IMR-90 (cell line): ENCODE measurements around the gene GPC5. TPM values are rescaled to one million over a fixed set of nuclear protein-coding genes. Genes with fewer than 3 reads are reported as not detected.

ENCODE experiments used
- ATAC-seq: fragments of 200-7000 bp; cut with Tn5 transposase; 2 replicates; pipeline ENCODE4 v1.9.1; 2020; ENCODE audit warnings: low read depth, mild to moderate bottlenecking, moderate library complexity
- BruUV-seq: library from RNA; stranded (reverse); fragments of 400-500 nt; replicated peaks from 2 replicates; lab custom pipeline; 2021; lab: Mats Ljungman, UMichigan
- CTCF ChIA-PET: fragments of 300-600 bp; formaldehyde crosslinking; extraction: SDS; loops from one replicate; lab custom pipeline; 2021; ENCODE audit warnings: antibody characterized with exemption; lab: Yijun Ruan, JAX
- POLR2A ChIA-PET: fragments of 300-600 bp; sonication (Branson Sonifier 250); formaldehyde crosslinking; loops from one replicate; lab custom pipeline; 2022; ENCODE audit warnings: antibody characterized with exemption; ENCODE audit not compliant: unreplicated experiment; lab: Charles Lee
- DNase-seq: peaks from one replicate; pipeline ENCODE4 v3.0.0; 2013
- H2AFZ ChIP-seq: replicated peaks from 2 replicates; pipeline ENCODE3; 2013; ENCODE audit warnings: low read length, mild to moderate bottlenecking; ENCODE audit not compliant: poor library complexity
- H2AK5ac ChIP-seq: 2 replicates; pipeline ENCODE4 v1.6.1; 2013; ENCODE audit warnings: low read depth, low read length, inconsistent platforms
- H2AK9ac ChIP-seq: replicated peaks from 2 replicates; pipeline ENCODE3; 2013; ENCODE audit warnings: mild to moderate bottlenecking, low read depth, low read length, moderate library complexity; ENCODE audit not compliant: poor library complexity
- H2BK120ac ChIP-seq: 2 replicates; pipeline ENCODE4 v1.6.1; 2013; ENCODE audit warnings: low read depth, low read length, inconsistent platforms
- H2BK15ac ChIP-seq: 3 replicates; pipeline ENCODE4 v1.6.1; 2013; ENCODE audit warnings: low read depth, low read length, inconsistent platforms
- H2BK20ac ChIP-seq: 2 replicates; pipeline ENCODE4 v1.6.1; 2013; ENCODE audit warnings: low read depth, mild to moderate bottlenecking, inconsistent platforms, low read length, moderate library complexity
- H2BK5ac ChIP-seq: 2 replicates; pipeline ENCODE4 v1.6.1; 2013; ENCODE audit warnings: mild to moderate bottlenecking, low read depth, low read length, inconsistent platforms; ENCODE audit not compliant: poor library complexity, severe bottlenecking
- H3K14ac ChIP-seq: replicated peaks from 2 replicates; pipeline ENCODE4 v1.6.1; 2013; ENCODE audit warnings: low read depth, low read length, inconsistent platforms
- H3K18ac ChIP-seq: 2 replicates; pipeline ENCODE4 v1.6.1; 2013; ENCODE audit warnings: low read depth, low read length, control low read depth
- H3K23ac ChIP-seq: 2 replicates; pipeline ENCODE4 v1.6.1; 2013; ENCODE audit warnings: low read depth, low read length, inconsistent platforms
- H3K27ac ChIP-seq: 2 replicates; pipeline ENCODE4 v1.5.1; 2013; ENCODE audit warnings: mild to moderate bottlenecking, control low read depth, low read length; ENCODE audit not compliant: insufficient read depth
- H3K27me3 ChIP-seq: 2 replicates; pipeline ENCODE4 v1.6.1; 2013; ENCODE audit warnings: low read length; ENCODE audit not compliant: control insufficient read depth, insufficient read depth
- H3K36me3 ChIP-seq: 2 replicates; pipeline ENCODE4 v1.6.1; 2013; ENCODE audit warnings: low read length, mixed read lengths; ENCODE audit not compliant: control insufficient read depth, insufficient read depth
- H3K4ac ChIP-seq: 2 replicates; pipeline ENCODE4 v1.6.1; 2013; ENCODE audit warnings: low read depth, low read length, inconsistent platforms
- H3K4me1 ChIP-seq: 2 replicates; pipeline ENCODE4 v1.6.1; 2013; ENCODE audit warnings: low read length, mixed read lengths; ENCODE audit not compliant: control insufficient read depth, insufficient read depth
- H3K4me2 ChIP-seq: 2 replicates; pipeline ENCODE4 v1.6.1; 2013; ENCODE audit warnings: low read depth, mild to moderate bottlenecking, control low read depth, low read length, moderate library complexity
- H3K4me3 ChIP-seq: 2 replicates; pipeline ENCODE4 v1.5.1; 2013; ENCODE audit warnings: low read depth, mild to moderate bottlenecking, control low read depth, low read length, moderate library complexity; ENCODE audit not compliant: insufficient read depth
- H3K56ac ChIP-seq: 2 replicates; pipeline ENCODE4 v1.6.1; 2013; ENCODE audit warnings: low read length, inconsistent platforms; ENCODE audit not compliant: insufficient read depth; ENCODE audit errors: extremely low read depth
- H3K79me1 ChIP-seq, 2 experiments: 2 replicates each; pipeline ENCODE4 v1.6.1; 2013; ENCODE audit warnings: low read length in 2 of 2, inconsistent platforms in 1 of 2, low read depth in 1 of 2
- H3K9ac ChIP-seq: 2 replicates; pipeline ENCODE4 v1.6.1; 2013; ENCODE audit warnings: low read depth, low read length, control low read depth
- H3K9me1 ChIP-seq: 2 replicates; pipeline ENCODE4 v1.6.1; 2013; ENCODE audit warnings: low read length, inconsistent platforms; ENCODE audit not compliant: insufficient read depth
- H3K9me3 ChIP-seq: 2 replicates; pipeline ENCODE4 v1.6.1; 2013; ENCODE audit warnings: low read length; ENCODE audit not compliant: control insufficient read depth, insufficient read depth
- H4K20me1 ChIP-seq: 2 replicates; pipeline ENCODE4 v1.6.1; 2013; ENCODE audit warnings: low read length, inconsistent platforms; ENCODE audit not compliant: insufficient read depth
- H4K5ac ChIP-seq: 2 replicates; pipeline ENCODE4 v1.6.1; 2013; ENCODE audit warnings: mild to moderate bottlenecking, low read depth, low read length, control low read depth
- H4K8ac ChIP-seq, 2 experiments: 2 replicates each; pipeline ENCODE4 v1.6.1; 2013; ENCODE audit warnings: low read depth in 2 of 2, low read length in 2 of 2, control low read depth in 1 of 2, inconsistent platforms in 1 of 2
- H4K91ac ChIP-seq: 2 replicates; pipeline ENCODE4 v1.6.1; 2013; ENCODE audit warnings: low read depth, low read length, inconsistent platforms; ENCODE audit not compliant: insufficient read depth
- BHLHE40 ChIP-seq: fragments of 150-350 bp; IDR thresholded peaks from 2 replicates; pipeline ENCODE4 v1.6.1; 2016; ENCODE audit warnings: mild to moderate bottlenecking, low read depth, low read length
- CEBPB ChIP-seq: IDR thresholded peaks from 2 replicates; pipeline ENCODE4 v1.6.1; 2012; ENCODE audit warnings: low read depth, low read length, improper control_type of control experiment
- MAFK ChIP-seq: IDR thresholded peaks from 2 replicates; pipeline ENCODE4 v1.6.1; 2012; ENCODE audit warnings: low read depth, low read length, improper control_type of control experiment
- MAZ ChIP-seq: IDR thresholded peaks from 2 replicates; pipeline ENCODE4 v1.6.1; 2012; ENCODE audit warnings: low read depth, mild to moderate bottlenecking, low read length, improper control_type of control experiment, moderate library complexity, borderline replicate concordance
- MXI1 ChIP-seq: IDR thresholded peaks from 2 replicates; pipeline ENCODE4 v1.6.1; 2012; ENCODE audit warnings: low read depth, mild to moderate bottlenecking, low read length, moderate library complexity, borderline replicate concordance
- NFE2L2 ChIP-seq: fragments of 150-350 bp; IDR thresholded peaks from 2 replicates; pipeline ENCODE4 v1.6.1; 2016; ENCODE audit warnings: low read depth, mild to moderate bottlenecking, low read length
- POLR2A ChIP-seq: IDR thresholded peaks from 2 replicates; pipeline ENCODE4 v1.6.1; 2012; ENCODE audit warnings: mild to moderate bottlenecking, low read depth, low read length
- RAD21 ChIP-seq: IDR thresholded peaks from 2 replicates; pipeline ENCODE4 v1.6.1; 2012; ENCODE audit warnings: low read length, improper control_type of control experiment
- RCOR1 ChIP-seq: IDR thresholded peaks from 2 replicates; pipeline ENCODE4 v1.6.1; 2012; ENCODE audit warnings: mild to moderate bottlenecking, low read length, improper control_type of control experiment; ENCODE audit not compliant: insufficient replicate concordance
- SMC3 ChIP-seq: fragments of 150-350 bp; IDR thresholded peaks from 2 replicates; pipeline ENCODE4 v1.6.1; 2016; ENCODE audit warnings: low read depth, mild to moderate bottlenecking, antibody characterized with exemption, low read length, moderate library complexity
- WGBS, 2 experiments: methylation state at CpG; one replicate each; pipeline versions ENCODE4 v1.1.5 to v1.1.7; 2013; ENCODE audit warnings: missing lambda C conversion rate in 2 of 2; ENCODE audit not compliant: insufficient read length in 1 of 2; ENCODE audit errors: extremely low coverage in 2 of 2; 5-methylcytosine and 5-hydroxymethylcytosine counted together
- dilution Hi-C: fragments of 300-500 bp; cut with HindIII; formaldehyde crosslinking; loops from one replicate; pipeline ENCODE4 v1.14.3; 2018; ENCODE audit warnings: low sequenced_read_pairs; ENCODE audit not compliant: unreplicated experiment
- in situ Hi-C: fragments of 300-500 bp; cut with MboI; formaldehyde crosslinking; loops from 3 replicates; pipeline ENCODE4 v1.14.3; 2019; ENCODE audit warnings: low sequenced_read_pairs, inconsistent platforms, mixed read lengths
- intact Hi-C: fragments of 100-400 bp; cut with micrococcal nuclease; formaldehyde crosslinking; loops from 2 replicates; pipeline ENCODE4 v1.10.0; 2022
- polyA plus RNA-seq, 3 experiments: library from polyadenylated mRNA; depleted of rRNA; stranded (reverse); fragments of >200 nt; gene quantifications; 2 replicates each; pipeline ENCODE4 v1.2.3, GENCODE V29; 2012; ENCODE audit warnings: low replicate concordance in 1 of 3
- total RNA-seq: library from RNA; depleted of rRNA; stranded (reverse); fragments of >200 nt; gene quantifications from 2 replicates; pipeline ENCODE4 v1.2.3, GENCODE V29; 2012
- TF ChIP-seq, protein P1 (sequence below): fragments of 150-350 bp; IDR thresholded peaks from 2 replicates; pipeline ENCODE4 v1.6.1; 2016; ENCODE audit warnings: low read depth, mild to moderate bottlenecking, low read length, moderate library complexity, borderline replicate concordance
- TF ChIP-seq, protein P2 (sequence below): fragments of 150-350 bp; IDR thresholded peaks from 2 replicates; pipeline ENCODE4 v1.6.1; 2017; ENCODE audit warnings: mild to moderate bottlenecking, antibody characterized with exemption, low read length, low read depth
- TF ChIP-seq, protein P3 (sequence below): conservative IDR thresholded peaks from 2 replicates; pipeline ENCODE4 v1.5.1; 2012; ENCODE audit warnings: mild to moderate bottlenecking, low read depth, low read length, improper control_type of control experiment

The GPC5 gene
- total and polyA plus RNA-seq, 2 of the 4 experiments (the other 2 are of a cell fraction), result 0.94 to 1.8 TPM

- no peaks in the 10 kb centered on the region for H3K9me3 ChIP-seq
- no CpG with 5 or more reads among the region's 6 CpGs for WGBS, 2 experiments
- ChIA-PET CTCF (no interaction called here), POLR2A (no interaction called here)
- in situ Hi-C loops, result no loop called here
- H2AK9ac ChIP-seq, result no peak overlapping the region
- no peak overlapping the region for H3K4me3 ChIP-seq
- H2BK15ac ChIP-seq, result no peak overlapping the region
- no peak overlapping the region for H3K14ac ChIP-seq
- no peak overlapping the region for H2BK5ac ChIP-seq
- no peaks in the 10 kb centered on the region for H4K20me1 ChIP-seq
- H3K79me1 ChIP-seq, result no peaks in the 10 kb centered on the region
- H3K23ac ChIP-seq, result no peak overlapping the region
- DNase-seq (no peak), ATAC-seq (no peak)
- no peak overlapping the region for H3K27ac ChIP-seq
- no peak overlapping the region for H3K9ac ChIP-seq
- no peak overlapping the region for H2AK5ac ChIP-seq
- H3K9me1 ChIP-seq, result no peaks in the 10 kb centered on the region
- no peak overlapping the region for H2AFZ ChIP-seq
- TF ChIP-seq BHLHE40 (no peak), RCOR1 (no peak), MXI1 (no peak), POLR2A (no peak), MAFK (no peak), MAZ (no peak), SMC3 (no peak), CEBPB (no peak), NFE2L2 (no peak), RAD21 (no peak)
- TF ChIP-seq, protein P1, sequence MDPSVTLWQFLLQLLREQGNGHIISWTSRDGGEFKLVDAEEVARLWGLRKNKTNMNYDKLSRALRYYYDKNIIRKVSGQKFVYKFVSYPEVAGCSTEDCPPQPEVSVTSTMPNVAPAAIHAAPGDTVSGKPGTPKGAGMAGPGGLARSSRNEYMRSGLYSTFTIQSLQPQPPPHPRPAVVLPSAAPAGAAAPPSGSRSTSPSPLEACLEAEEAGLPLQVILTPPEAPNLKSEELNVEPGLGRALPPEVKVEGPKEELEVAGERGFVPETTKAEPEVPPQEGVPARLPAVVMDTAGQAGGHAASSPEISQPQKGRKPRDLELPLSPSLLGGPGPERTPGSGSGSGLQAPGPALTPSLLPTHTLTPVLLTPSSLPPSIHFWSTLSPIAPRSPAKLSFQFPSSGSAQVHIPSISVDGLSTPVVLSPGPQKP, result no peak
- TF ChIP-seq, protein P2, sequence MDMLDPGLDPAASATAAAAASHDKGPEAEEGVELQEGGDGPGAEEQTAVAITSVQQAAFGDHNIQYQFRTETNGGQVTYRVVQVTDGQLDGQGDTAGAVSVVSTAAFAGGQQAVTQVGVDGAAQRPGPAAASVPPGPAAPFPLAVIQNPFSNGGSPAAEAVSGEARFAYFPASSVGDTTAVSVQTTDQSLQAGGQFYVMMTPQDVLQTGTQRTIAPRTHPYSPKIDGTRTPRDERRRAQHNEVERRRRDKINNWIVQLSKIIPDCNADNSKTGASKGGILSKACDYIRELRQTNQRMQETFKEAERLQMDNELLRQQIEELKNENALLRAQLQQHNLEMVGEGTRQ, result no peak
- TF ChIP-seq, protein P3, sequence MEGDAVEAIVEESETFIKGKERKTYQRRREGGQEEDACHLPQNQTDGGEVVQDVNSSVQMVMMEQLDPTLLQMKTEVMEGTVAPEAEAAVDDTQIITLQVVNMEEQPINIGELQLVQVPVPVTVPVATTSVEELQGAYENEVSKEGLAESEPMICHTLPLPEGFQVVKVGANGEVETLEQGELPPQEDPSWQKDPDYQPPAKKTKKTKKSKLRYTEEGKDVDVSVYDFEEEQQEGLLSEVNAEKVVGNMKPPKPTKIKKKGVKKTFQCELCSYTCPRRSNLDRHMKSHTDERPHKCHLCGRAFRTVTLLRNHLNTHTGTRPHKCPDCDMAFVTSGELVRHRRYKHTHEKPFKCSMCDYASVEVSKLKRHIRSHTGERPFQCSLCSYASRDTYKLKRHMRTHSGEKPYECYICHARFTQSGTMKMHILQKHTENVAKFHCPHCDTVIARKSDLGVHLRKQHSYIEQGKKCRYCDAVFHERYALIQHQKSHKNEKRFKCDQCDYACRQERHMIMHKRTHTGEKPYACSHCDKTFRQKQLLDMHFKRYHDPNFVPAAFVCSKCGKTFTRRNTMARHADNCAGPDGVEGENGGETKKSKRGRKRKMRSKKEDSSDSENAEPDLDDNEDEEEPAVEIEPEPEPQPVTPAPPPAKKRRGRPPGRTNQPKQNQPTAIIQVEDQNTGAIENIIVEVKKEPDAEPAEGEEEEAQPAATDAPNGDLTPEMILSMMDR, result no peak
- no peak overlapping the region for H3K4ac ChIP-seq
- no peaks in the 10 kb centered on the region for H3K27me3 ChIP-seq
- H3K18ac ChIP-seq, result no peak overlapping the region
- no peak overlapping the region for H3K56ac ChIP-seq
- no peak overlapping the region for H4K8ac ChIP-seq
- no peaks in the 10 kb centered on the region for H3K36me3 ChIP-seq
- dilution Hi-C loops, result no loop called here
- intact Hi-C loops, result no loop called here
- H2BK20ac ChIP-seq, result no peak overlapping the region
- H2BK120ac ChIP-seq, result no peak overlapping the region
- no peaks in the 10 kb centered on the region for H3K4me1 ChIP-seq
- H3K4me2 ChIP-seq, result no peak overlapping the region
- H4K5ac ChIP-seq, result no peak overlapping the region
- BruUV-seq, result no TSS peak
- no peak overlapping the region for H4K91ac ChIP-seq
Measured at GRCh38 chr13:92578358-92578757, 1179.9 kb downstream of the GPC5 start.
